ENCODE data around the gene BLTP3B.
A peak's percentile ranks its signal among the peaks of the same experiment; 100 is the strongest.

GRCh38 chr12:100163416-100164152, 20.9 kb upstream of the BLTP3B start:
- no peak for TF ChIP-seq POLR2A (IDR thresholded peaks at IDR 0.05)
- TF ChIP-seq CTCF (IDR thresholded peaks at IDR 0.05) = peak in 1 of 5 experiments; percentile 34
- no peak for TF ChIP-seq EP300 (IDR thresholded peaks at IDR 0.05)
